H1 (cell line): ENCODE results near the gene AFF1.

Source experiments
- CEBPB ChIP-seq: IDR thresholded peaks from 2 replicates; pipeline ENCODE4 v1.6.1; 2012; ENCODE audit warnings: low read depth, low read length
- EZH2 ChIP-seq: fragments of 200-600 bp; sonication (generic); IDR thresholded peaks from 2 replicates; pipeline ENCODE4 v1.7.1; 2012; ENCODE audit warnings: low read depth, mild to moderate bottlenecking, moderate library complexity, low read length, inconsistent platforms; ENCODE audit not compliant: severe bottlenecking

DNA sequence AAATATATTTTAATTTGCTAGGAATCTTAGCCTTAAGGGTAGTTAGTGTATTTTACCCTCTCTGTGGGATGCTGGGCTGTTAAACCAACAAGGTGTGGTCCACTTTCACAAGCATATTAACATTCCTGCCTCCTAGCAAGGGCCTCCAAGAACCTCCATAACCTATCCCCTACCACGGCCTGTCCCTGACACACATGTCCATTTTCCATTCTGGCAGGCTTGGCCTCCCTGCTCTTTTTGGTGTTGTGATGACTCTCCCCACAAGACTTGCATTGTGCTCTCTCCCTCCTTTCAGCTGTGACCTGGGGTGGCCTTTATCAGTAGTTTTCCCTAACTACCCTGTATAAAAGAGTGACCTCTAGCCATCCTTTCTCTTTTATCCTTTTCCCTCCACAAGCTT lies 165.4 kb downstream of the AFF1 start:
- TF ChIP-seq CEBPB (no peak), EZH2 (no peak)
